IMR-90 (cell line): Measurements from ENCODE around the gene NCAPD3.

Source experiments
- CHD1 ChIP-seq: IDR thresholded peaks from 2 replicates; pipeline ENCODE4 v1.6.1; 2012; ENCODE audit warnings: low read depth, low read length, improper control_type of control experiment
- FOS ChIP-seq: fragments of 150-350 bp; IDR thresholded peaks from 2 replicates; pipeline ENCODE4 v1.6.1; 2016; ENCODE audit warnings: low read depth, low read length
- MXI1 ChIP-seq: IDR thresholded peaks from 2 replicates; pipeline ENCODE4 v1.6.1; 2012; ENCODE audit warnings: low read depth, mild to moderate bottlenecking, low read length, moderate library complexity, borderline replicate concordance
- NFE2L2 ChIP-seq: fragments of 150-350 bp; IDR thresholded peaks from 2 replicates; pipeline ENCODE4 v1.6.1; 2016; ENCODE audit warnings: low read depth, mild to moderate bottlenecking, low read length
- POLR2A ChIP-seq: IDR thresholded peaks from 2 replicates; pipeline ENCODE4 v1.6.1; 2012; ENCODE audit warnings: mild to moderate bottlenecking, low read depth, low read length
- RAD21 ChIP-seq: IDR thresholded peaks from 2 replicates; pipeline ENCODE4 v1.6.1; 2012; ENCODE audit warnings: low read length, improper control_type of control experiment
- SMC3 ChIP-seq: fragments of 150-350 bp; IDR thresholded peaks from 2 replicates; pipeline ENCODE4 v1.6.1; 2016; ENCODE audit warnings: low read depth, mild to moderate bottlenecking, antibody characterized with exemption, low read length, moderate library complexity
- TF ChIP-seq, protein P1 (sequence below): conservative IDR thresholded peaks from 2 replicates; pipeline ENCODE4 v1.5.1; 2012; ENCODE audit warnings: mild to moderate bottlenecking, low read depth, low read length, improper control_type of control experiment
- TF ChIP-seq, protein P2 (sequence below): fragments of 150-350 bp; IDR thresholded peaks from 2 replicates; pipeline ENCODE4 v1.6.1; 2017; ENCODE audit warnings: mild to moderate bottlenecking, antibody characterized with exemption, low read length, low read depth

DNA sequence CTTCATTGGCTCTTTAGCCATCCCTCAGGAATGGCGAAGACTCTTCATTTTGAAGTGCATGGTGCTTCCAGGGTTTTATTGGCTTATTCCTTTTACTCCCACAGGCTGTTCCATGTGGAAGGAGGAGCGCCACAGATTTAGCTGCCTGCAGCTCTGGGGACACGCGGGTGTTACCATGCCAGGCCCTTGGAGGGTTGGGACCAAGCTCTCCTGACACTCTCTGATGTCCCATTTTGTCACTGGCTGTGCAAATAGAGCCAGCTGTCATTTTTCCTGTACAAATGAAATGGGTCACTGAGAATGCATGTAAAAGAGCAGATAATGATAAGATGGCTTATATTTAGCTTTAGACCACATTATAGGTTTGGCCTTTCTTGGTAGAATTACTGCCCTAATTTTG is 20.1 kb upstream of the NCAPD3 start:
- TF ChIP-seq, protein P1, sequence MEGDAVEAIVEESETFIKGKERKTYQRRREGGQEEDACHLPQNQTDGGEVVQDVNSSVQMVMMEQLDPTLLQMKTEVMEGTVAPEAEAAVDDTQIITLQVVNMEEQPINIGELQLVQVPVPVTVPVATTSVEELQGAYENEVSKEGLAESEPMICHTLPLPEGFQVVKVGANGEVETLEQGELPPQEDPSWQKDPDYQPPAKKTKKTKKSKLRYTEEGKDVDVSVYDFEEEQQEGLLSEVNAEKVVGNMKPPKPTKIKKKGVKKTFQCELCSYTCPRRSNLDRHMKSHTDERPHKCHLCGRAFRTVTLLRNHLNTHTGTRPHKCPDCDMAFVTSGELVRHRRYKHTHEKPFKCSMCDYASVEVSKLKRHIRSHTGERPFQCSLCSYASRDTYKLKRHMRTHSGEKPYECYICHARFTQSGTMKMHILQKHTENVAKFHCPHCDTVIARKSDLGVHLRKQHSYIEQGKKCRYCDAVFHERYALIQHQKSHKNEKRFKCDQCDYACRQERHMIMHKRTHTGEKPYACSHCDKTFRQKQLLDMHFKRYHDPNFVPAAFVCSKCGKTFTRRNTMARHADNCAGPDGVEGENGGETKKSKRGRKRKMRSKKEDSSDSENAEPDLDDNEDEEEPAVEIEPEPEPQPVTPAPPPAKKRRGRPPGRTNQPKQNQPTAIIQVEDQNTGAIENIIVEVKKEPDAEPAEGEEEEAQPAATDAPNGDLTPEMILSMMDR, result no peak
- TF ChIP-seq RAD21 (no peak), FOS (no peak), POLR2A (no peak), SMC3 (no peak), CHD1 (no peak), MXI1 (no peak), NFE2L2 (no peak)
- TF ChIP-seq, protein P2, sequence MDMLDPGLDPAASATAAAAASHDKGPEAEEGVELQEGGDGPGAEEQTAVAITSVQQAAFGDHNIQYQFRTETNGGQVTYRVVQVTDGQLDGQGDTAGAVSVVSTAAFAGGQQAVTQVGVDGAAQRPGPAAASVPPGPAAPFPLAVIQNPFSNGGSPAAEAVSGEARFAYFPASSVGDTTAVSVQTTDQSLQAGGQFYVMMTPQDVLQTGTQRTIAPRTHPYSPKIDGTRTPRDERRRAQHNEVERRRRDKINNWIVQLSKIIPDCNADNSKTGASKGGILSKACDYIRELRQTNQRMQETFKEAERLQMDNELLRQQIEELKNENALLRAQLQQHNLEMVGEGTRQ, result no peak
